T47D (cell line): ENCODE results near the gene SPATS2L.

Experiments used
- DNase-seq, 2 experiments: peaks; one replicate each; pipeline versions ENCODE4 v3.0.0 to v3.0.0-alpha.2; 2011 to 2012; ENCODE audit warnings: low read depth in 1 of 2, low spot score in 1 of 2
- JUND ChIP-seq: IDR thresholded peaks from 2 replicates; pipeline ENCODE4 v1.6.1; 2012; ENCODE audit warnings: low read depth
- in situ Hi-C: cut with HindIII; loops from 2 replicates; pipeline ENCODE4 v1.10.0; 2016; ENCODE audit warnings: low sequenced_read_pairs, low pct_unique_long_range_greater_than_20kb

Gene SPATS2L

DNA sequence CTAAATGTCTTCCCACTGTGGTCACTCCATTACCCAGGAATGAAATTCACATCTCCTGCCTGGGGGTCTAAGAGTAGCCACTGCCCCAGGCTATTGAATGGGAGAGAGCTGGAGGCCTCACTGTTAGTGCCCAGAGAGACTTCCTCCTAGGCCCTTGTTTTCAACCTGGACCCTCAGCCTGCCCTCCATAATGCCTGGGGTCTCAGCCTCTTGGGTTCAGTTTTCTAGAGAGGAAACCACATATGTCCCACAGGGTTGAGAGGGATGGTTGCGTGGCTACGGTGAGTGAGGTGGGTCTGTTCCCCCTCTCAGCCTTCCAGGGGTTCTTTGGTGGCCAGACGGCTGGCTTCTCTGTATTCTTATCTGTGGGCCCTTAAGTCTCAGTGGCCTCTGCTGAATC lies 43.4 kb downstream of the SPATS2L start:
- in situ Hi-C loops: no loop called here
- DNase-seq: no peak
- no peak for TF ChIP-seq JUND

DNA sequence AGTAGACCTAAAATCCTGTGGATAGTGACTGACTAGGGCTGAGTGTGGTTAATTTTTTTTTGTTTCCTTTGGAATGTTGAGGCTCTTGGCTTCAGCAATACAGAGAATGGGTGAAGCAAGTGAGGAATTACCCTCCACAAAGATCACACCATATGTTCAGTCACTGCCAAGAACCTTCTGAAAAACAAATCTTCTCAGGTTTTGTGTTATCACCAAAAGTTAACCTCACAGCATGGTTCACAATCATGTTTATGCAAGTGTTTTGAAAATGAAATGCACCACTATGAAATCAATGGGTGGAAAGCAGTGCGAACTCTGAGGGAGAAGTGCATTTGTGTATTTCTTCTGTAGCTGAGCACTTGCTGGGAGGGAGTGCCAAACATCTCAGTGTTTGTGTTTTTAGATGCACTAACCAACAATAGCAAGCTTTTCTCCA lies 44.4 kb downstream of the SPATS2L start:
- DNase-seq: no peak
- in situ Hi-C loops: no loop called here

DNA sequence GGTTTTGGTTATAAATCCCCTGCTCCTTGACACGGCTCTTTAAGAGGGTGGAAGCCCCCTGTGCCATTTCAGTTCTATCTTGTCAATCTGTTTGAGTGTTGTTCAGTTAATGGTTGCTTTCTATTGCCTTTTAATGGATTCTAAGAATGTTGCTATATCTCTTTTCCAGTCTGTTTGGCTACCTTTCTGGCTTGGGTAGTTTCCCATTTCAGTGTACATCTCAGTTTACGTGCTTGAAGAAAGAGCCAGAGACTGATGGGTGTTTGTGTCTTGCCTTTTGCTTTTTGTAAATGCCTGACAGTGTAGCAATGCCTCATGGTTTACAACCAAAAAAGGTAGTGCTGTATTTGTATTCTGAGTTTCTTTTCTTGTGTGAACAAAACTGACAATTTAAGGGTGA lies 45.3 kb downstream of the SPATS2L start:
- in situ Hi-C loops: no loop called here

More for the DNA sequence above, 44.4 kb downstream of the SPATS2L start:
- TF ChIP-seq JUND: no peak

DNA sequence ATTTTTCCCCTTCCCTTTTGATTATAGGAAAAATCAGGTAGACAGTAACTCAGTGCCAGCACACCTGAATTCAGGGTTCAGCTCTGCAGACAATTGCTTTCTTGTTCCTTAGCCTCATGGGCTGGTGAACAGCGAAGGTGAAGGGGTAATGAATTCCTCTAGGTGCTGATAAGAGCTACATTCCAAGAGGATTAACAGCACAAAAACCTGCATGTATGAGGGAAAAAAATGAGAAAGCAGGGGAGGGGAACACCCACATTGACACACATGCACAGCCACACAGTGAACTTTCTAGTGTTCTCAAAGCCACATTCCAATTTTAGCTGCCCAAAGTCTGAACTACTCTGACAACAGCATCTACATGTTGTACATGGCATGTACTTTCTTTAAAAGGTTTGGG lies 46.1 kb downstream of the SPATS2L start:
- no peak for DNase-seq
- no peak for TF ChIP-seq JUND
- in situ Hi-C loops: no loop called here

More for the DNA sequence above, 45.3 kb downstream of the SPATS2L start:
- DNase-seq: no peak
- TF ChIP-seq JUND: no peak

DNA sequence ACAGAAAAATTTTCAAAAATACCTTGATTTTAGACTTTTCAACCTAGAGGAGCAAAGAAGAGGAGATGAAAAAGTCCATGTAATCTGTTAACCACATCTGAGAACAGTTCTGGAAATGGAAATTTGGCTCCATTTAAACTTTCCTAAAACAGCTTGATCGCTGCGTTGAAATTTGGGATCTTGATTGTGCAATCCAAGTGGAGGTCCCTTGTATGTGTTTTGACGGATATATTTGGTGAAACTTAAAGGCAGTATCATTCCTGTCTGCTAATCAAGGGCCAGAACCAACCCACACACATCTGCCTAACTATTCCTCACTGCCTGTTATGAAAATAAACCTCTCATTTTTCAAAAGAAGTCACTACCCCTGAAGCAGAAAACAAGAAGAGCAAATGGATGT lies 46.6 kb downstream of the SPATS2L start:
- TF ChIP-seq JUND: no peak
- in situ Hi-C loops: no loop called here
- no peak for DNase-seq

DNA sequence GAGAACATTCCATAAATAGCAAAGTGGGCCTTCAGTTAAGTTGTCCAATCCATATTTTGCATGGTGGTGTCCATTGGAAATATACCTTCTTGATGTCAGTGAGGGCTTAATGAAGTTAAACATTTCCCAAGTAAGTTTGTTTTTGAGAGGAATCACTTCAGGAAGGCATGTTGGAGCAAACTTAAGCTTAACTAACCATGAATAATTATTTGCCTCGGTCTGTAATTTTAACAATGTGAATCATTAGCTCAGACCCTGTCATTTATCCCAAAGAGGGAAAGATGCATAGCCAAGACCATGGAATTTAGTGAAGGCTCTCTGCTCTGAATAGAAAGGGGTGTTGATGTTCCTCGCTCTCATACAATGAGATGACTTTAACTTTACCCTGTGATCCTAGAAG lies 47.4 kb downstream of the SPATS2L start:
- TF ChIP-seq JUND: no peak
- DNase-seq: no peak
- in situ Hi-C loops: no loop called here

DNA sequence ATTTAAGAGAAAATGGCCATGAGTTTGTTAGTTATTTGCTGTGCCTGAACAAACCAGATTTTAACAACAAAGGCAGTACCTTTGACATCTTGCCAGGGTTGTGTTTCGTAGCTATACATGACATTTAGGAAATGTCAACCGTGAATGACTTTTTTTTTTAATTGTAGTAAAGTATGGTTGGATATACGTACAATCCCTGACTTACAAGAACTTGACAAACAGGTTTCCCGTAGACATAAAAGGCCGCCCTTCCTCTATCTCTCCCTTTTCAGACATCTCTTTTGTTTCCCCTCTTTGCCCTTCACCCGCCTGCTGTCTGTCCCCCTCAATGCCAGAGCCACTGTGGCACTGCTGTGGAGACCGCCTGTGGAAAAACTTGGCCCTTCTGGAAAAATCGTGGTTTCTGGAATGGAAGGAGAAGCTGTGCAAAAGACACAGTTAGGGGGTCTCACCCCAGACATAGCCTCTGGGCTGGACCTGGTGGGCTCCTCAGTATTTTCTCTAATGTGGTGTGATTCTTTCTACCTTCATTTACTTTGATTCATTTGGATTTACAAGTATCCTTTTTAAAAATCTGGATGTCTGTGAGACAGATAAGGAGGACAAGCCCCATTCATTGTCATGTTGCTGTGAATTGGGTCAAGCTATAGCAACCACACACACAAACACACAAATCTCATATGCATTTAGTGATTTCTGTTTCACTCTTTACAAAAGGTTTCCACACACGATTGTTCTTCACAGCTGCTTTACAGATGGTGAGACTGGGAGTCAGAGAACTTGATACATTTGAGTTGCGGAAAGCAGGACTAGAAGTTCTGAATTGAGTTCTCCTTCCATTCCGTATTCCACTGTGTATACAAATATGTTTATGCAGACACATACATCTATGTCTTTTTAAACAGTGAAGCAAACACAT lies 48.6 kb downstream of the SPATS2L start:
- no peak for TF ChIP-seq JUND
- DNase-seq: no peak
- in situ Hi-C loops: no loop called here

DNA sequence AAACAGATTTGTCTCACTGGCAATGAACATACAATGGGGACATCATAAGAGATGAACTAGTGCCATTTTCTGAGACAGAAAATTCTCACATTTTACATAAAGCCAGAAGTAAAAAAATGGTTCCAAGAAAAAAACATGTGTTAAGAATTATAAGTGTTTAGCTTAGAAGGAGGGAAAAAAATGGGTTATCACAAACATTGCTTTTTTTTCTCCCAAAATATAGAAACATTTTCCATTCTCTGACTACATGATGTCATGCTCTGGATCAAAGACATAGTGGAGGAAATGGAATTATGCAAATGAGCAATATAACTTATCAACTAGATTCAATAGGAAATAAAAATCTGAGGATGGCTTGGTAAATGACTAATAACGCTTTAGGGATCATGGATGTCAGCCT lies 49.8 kb downstream of the SPATS2L start:
- in situ Hi-C loops: no loop called here
- no peak for TF ChIP-seq JUND
- DNase-seq: no peak

DNA sequence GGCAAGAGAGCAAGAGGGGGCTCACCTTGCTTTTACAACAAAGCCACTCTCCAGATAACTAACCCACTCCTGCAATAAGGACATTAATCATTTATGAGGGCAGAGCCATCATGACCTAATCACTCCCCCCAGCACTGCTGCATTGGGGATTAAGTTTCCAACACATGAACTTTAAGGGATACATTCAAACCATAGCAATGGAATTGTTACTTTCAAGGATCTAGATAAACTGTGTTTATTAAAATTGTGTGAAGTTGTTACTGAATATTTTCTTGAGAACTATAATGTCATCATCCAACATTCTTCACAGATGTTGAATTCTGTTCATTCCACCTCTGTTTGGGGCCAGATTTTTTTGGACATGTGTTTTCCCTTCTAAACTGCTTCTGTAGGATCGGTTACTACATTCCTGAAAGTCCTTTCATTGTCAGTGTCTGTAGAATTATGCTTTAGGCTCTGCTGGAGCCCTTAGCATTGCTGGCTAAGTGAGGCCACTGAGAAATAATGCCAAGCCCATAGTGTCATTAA lies 50.4 kb downstream of the SPATS2L start:
- in situ Hi-C loops: no loop called here
- no peak for TF ChIP-seq JUND
- DNase-seq: peak in 1 of 2 experiments; percentile 28

DNA sequence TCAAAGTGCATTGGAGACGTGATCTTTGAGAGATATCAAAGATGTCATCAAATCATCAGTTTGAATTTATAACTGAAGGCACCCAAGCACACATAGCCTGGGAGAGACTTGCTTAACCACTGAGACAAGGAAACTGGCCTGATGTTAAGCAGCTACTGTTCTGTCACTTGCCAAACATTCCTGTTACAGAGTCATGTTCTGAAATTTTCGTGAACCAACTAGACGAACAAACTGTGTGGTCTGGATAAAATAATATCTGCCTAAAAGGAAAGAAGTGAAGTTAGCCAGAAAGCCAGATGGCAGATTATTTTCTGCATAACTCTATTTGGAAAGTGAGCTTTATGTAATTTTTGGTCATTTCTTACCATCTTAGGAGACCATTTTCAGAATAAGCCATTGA lies 51.4 kb downstream of the SPATS2L start:
- DNase-seq: no peak
- no peak for TF ChIP-seq JUND
- in situ Hi-C loops: no loop called here

DNA sequence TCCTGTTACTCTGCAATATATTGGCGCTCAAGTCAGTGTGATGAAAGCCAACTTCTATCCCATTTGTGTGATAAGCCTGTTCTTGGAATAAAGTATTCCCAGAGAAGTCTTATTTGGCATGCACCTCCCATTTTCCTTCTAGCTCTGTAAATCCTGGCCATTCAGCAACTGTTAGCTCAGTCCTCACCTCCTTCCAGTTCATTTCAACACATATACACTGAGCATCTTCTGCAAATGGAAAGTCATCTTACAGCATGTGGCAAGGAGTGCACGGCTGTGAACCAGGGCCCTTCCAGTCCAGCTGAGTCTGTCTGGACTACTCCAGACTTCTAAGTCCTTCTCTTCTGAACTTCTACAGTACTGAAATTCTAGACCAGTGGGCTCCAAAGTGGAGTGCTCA lies 53.1 kb downstream of the SPATS2L start:
- no peak for DNase-seq
- in situ Hi-C loops: no loop called here
- no peak for TF ChIP-seq JUND

DNA sequence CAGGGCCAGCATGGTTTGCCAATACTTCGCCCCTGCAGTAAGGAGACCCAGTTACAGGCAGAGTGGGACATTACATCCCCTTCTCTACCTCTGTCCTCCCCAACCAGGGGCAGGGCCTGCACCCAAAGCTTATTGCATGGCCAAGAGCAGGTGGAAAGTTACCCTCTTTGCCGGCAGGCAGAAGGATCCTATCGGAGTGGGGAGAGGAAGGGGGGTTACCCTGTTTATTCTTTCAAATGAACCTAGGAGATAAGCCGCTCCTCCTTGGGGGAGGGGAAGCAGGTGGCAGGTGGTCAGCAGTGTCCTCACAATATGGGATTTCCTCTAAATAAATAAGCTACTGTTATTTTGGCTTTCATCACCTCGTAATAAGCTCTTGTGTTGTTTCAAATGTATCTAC lies 53.9 kb downstream of the SPATS2L start:
- TF ChIP-seq JUND: no peak
- no peak for DNase-seq
- in situ Hi-C loops: no loop called here

DNA sequence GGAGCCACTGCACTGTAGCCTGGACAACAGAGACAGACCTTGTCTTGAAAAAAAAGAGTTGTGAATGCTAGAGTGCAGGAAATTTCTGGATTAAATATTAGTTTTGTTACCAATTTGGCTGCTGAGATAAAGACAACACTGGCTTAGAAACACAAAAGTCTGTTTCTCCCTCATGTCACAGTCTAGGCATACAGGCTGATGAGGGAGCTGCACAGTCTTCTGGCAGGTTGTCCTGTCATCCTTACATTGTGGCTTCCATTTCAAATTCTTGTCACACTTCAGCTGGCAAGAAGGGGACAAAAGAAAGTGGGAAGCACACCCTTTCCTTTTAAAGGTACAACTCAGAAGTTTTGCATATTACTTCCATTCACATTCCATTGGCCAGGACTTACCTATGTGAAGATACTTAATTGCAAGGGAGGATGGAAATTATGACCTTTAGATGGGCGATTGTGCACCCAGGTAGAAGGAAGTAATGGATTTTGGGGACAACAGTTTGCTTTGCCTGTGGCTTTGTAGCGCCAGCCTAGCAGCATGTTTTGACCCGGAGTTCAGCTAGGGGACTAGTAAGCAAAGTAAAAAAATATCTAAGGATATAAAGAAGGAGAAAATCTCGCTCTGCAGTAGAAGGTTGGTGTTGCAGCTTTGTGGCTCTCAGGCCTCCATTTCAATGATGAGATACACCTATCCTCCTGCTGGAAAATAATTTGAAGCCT lies 55.9 kb downstream of the SPATS2L start:
- in situ Hi-C loops: no loop called here
- TF ChIP-seq JUND: no peak
- DNase-seq: no peak
